H1 (cell line): ENCODE data around the gene DNMT3L.

Experiments
- CEBPB ChIP-seq: IDR thresholded peaks from 2 replicates; pipeline ENCODE4 v1.6.1; 2012; ENCODE audit warnings: low read depth, low read length
- CTCF ChIP-seq, 3 experiments: IDR thresholded peaks; 1 replicate in 2 of 3; 2 replicates in 1 of 3; pipeline versions ENCODE4 v1.5.1 to v1.6.1; 2011; ENCODE audit warnings: low read length in 3 of 3, mild to moderate bottlenecking in 3 of 3, inconsistent platforms in 2 of 3, low read depth in 1 of 3, moderate library complexity in 1 of 3; ENCODE audit not compliant: insufficient read depth in 1 of 3; ENCODE audit errors: control extremely low read depth in 1 of 3
- EGR1 ChIP-seq: IDR thresholded peaks from 2 replicates; pipeline ENCODE4 v1.6.1; 2011; ENCODE audit warnings: low read depth, low read length, borderline replicate concordance
- EP300 ChIP-seq, 2 experiments: IDR thresholded peaks; 1 replicate in 1 of 2; 2 replicates in 1 of 2; pipeline ENCODE4 v1.6.1; 2011 to 2012; ENCODE audit warnings: low read depth in 2 of 2, low read length in 2 of 2, mild to moderate bottlenecking in 2 of 2, borderline replicate concordance in 1 of 2, inconsistent platforms in 1 of 2, moderate library complexity in 1 of 2
- EZH2 ChIP-seq: fragments of 200-600 bp; sonication (generic); IDR thresholded peaks from 2 replicates; pipeline ENCODE4 v1.7.1; 2012; ENCODE audit warnings: low read depth, mild to moderate bottlenecking, moderate library complexity, low read length, inconsistent platforms; ENCODE audit not compliant: severe bottlenecking
- GABPA ChIP-seq: IDR thresholded peaks from 2 replicates; pipeline ENCODE4 v1.6.1; 2011; ENCODE audit warnings: mild to moderate bottlenecking, low read length, moderate library complexity, borderline replicate concordance; ENCODE audit not compliant: insufficient read depth
- JUND ChIP-seq: IDR thresholded peaks from 2 replicates; pipeline ENCODE4 v1.6.1; 2011; ENCODE audit warnings: mild to moderate bottlenecking, improper control_type of control experiment, low read length
- NRF1 ChIP-seq: IDR thresholded peaks from 2 replicates; pipeline ENCODE4 v1.6.1; 2011; ENCODE audit warnings: mild to moderate bottlenecking, low read depth, low read length, improper control_type of control experiment
- POLR2A ChIP-seq, 2 experiments: IDR thresholded peaks; 1 replicate in 1 of 2; 2 replicates in 1 of 2; pipeline ENCODE4 v1.6.1; 2011; ENCODE audit warnings: low read depth in 2 of 2, low read length in 2 of 2, mild to moderate bottlenecking in 2 of 2; ENCODE audit errors: control extremely low read depth in 1 of 2
- RAD21 ChIP-seq, 2 experiments: IDR thresholded peaks in 1 of 2; conservative IDR thresholded peaks in 1 of 2; 2 replicates each; pipeline ENCODE4 v1.6.1; 2011; ENCODE audit warnings: low read depth in 2 of 2, low read length in 2 of 2, improper control_type of control experiment in 1 of 2, inconsistent platforms in 1 of 2, mild to moderate bottlenecking in 1 of 2, moderate library complexity in 1 of 2
- SIX5 ChIP-seq: IDR thresholded peaks from 2 replicates; pipeline ENCODE4 v1.6.1; 2011; ENCODE audit warnings: mild to moderate bottlenecking, low read depth, low read length
- SRF ChIP-seq: IDR thresholded peaks from 2 replicates; pipeline ENCODE4 v1.6.1; 2011; ENCODE audit warnings: mild to moderate bottlenecking, low read depth, low read length, moderate library complexity
- TCF12 ChIP-seq: IDR thresholded peaks from 2 replicates; pipeline ENCODE4 v1.6.1; 2011; ENCODE audit warnings: low read depth, mild to moderate bottlenecking, low read length

- no peak for TF ChIP-seq RAD21 (IDR thresholded peaks at IDR 0.05 in 1 of 2, conservative IDR thresholded peaks at IDR 0.05 in 1 of 2; ENCODE audit: low read depth in 2 of 2, low read length in 2 of 2)
- TF ChIP-seq SIX5: no peak
- no peak for TF ChIP-seq JUND
- no peak for TF ChIP-seq EP300 (IDR thresholded peaks at IDR 0.05; ENCODE audit: borderline replicate concordance in 1 of 2, low read depth in 2 of 2, low read length in 2 of 2)
- no peak for TF ChIP-seq NRF1
- no peak for TF ChIP-seq CTCF (IDR thresholded peaks at IDR 0.05; ENCODE audit: control extremely low read depth in 1 of 3, insufficient read depth in 1 of 3, low read depth in 1 of 3, low read length in 3 of 3)
- no peak for TF ChIP-seq GABPA
- TF ChIP-seq TCF12: no peak
- TF ChIP-seq POLR2A (IDR thresholded peaks at IDR 0.05; ENCODE audit: control extremely low read depth in 1 of 2, low read depth in 2 of 2, low read length in 2 of 2): no peak
- TF ChIP-seq CEBPB: no peak
- no peak for TF ChIP-seq EGR1
- TF ChIP-seq EZH2: no peak
- no peak for TF ChIP-seq SRF
Measured at GRCh38 chr21:44281801-44282200, 20.1 kb upstream of the DNMT3L start.
